ENCODE results near the gene YBX3. TPM values are rescaled to one million over a fixed set of nuclear protein-coding genes. Genes with fewer than 3 reads are reported as not detected.

YBX3 gene
- total and polyA plus RNA-seq, 2 of the 13 experiments (the other 11 are each of a cell fraction or from before 2014, with no cell fraction given), result 77.5 to 99.6 TPM

- Histone ChIP-seq H2AFZ (ENCODE audit: low read length) (no peak overlapping the region), H3K27me3 (ENCODE audit: control insufficient read depth in 1 of 2, insufficient read depth in 2 of 2, low read length in 2 of 2) (peaks cover 0 to 17% of the 10 kb centered on the region in 2 experiments; a peak in 2 of 5 replicates), H3K4me1 (ENCODE audit: insufficient read depth, low read length) (peaks cover 7% of the 10 kb centered on the region), H4K20me1 (ENCODE audit: insufficient read depth, low read length) (no peaks in the 10 kb centered on the region), H3K4me2 (ENCODE audit: low read depth, low read length) (no peak overlapping the region), H3K27ac (ENCODE audit: extremely low read length, insufficient read depth, low read length) (no peak overlapping the region), H3K79me2 (ENCODE audit: insufficient read depth, low read length) (no peaks in the 10 kb centered on the region), H3K36me3 (replicated peaks in 1 of 2; ENCODE audit: control insufficient read depth in 1 of 2, insufficient read depth in 2 of 2, low read length in 2 of 2) (no peaks in the 10 kb centered on the region), H3K4me3 (replicated peaks in 1 of 3; ENCODE audit: insufficient read depth in 1 of 3, low read depth in 2 of 3, low read length in 3 of 3) (no peak overlapping the region), H3K9me3 (ENCODE audit: low read length) (no peaks in the 10 kb centered on the region), H3K9ac (ENCODE audit: insufficient read depth, low read depth, low read length) (no peak overlapping the region)
- TF ChIP-seq NCOA1 (CRISPR knock-in tag; IDR thresholded peaks at IDR 0.05), result no peak
- FAIRE-seq (no peak), ATAC-seq (no peak), DNase-seq (ENCODE audit: low spot score) (no peak)
- ChIA-PET CTCF (ENCODE audit: low intra/inter-chr PET ratio, low total read pairs) (no interaction called here), POLR2A (no interaction called here)
- in situ Hi-C loops (cut with HindIII; ENCODE audit: extremely low pct_ligation_motif_present, low pct_unique_long_range_greater_than_20kb), result loop anchor here (5.0 kb wide), 1 partner anchor 435 kb away; no protein-coding TSS in a partner anchor
- BruUV-seq (replicated peaks), result no TSS peak
- WGBS (ENCODE audit: low lambda C conversion rate), result 41% methylated on average over 15 of the region's 15 CpGs
- intact Hi-C loops (cut with micrococcal nuclease; ENCODE audit: unreplicated experiment), result no loop called here
Observed at GRCh38 chr12:10672231-10672868, 50.8 kb downstream of the YBX3 start.

- in situ Hi-C loops (cut with HindIII; ENCODE audit: extremely low pct_ligation_motif_present, low pct_unique_long_range_greater_than_20kb), result no loop called here
- FAIRE-seq (no peak), DNase-seq (ENCODE audit: low spot score) (no peak), ATAC-seq (no peak)
- H4K20me1 ChIP-seq (ENCODE audit: insufficient read depth, low read length), result no peaks in the 10 kb centered on the region
- ChIA-PET POLR2A (no interaction called here), CTCF (ENCODE audit: low intra/inter-chr PET ratio, low total read pairs) (no interaction called here)
- H3K27ac ChIP-seq (ENCODE audit: extremely low read length, insufficient read depth, low read length), result no peak overlapping the region
- H3K9ac ChIP-seq (ENCODE audit: insufficient read depth, low read depth, low read length), result no peak overlapping the region
- H3K9me3 ChIP-seq (ENCODE audit: low read length), result no peaks in the 10 kb centered on the region
- H3K4me3 ChIP-seq (replicated peaks in 1 of 3; ENCODE audit: insufficient read depth in 1 of 3, low read depth in 2 of 3, low read length in 3 of 3), result no peak overlapping the region
- peaks cover 7% of the 10 kb centered on the region for H3K4me1 ChIP-seq (ENCODE audit: insufficient read depth, low read length)
- peaks cover 0 to 17% of the 10 kb centered on the region in 2 experiments; a peak in 2 of 5 replicates for H3K27me3 ChIP-seq (ENCODE audit: control insufficient read depth in 1 of 2, insufficient read depth in 2 of 2, low read length in 2 of 2)
- no peak overlapping the region for H2AFZ ChIP-seq (ENCODE audit: low read length)
- no peak overlapping the region for H3K4me2 ChIP-seq (ENCODE audit: low read depth, low read length)
- no peak for TF ChIP-seq MEF2D (CRISPR knock-in tag; IDR thresholded peaks at IDR 0.05)
- TF ChIP-seq ZNF891 (CRISPR knock-in tag; IDR thresholded peaks at IDR 0.05), result no peak
- no peak for TF ChIP-seq DNMT1 (CRISPR knock-in tag; IDR thresholded peaks at IDR 0.05)
- TF ChIP-seq HOXA5 (CRISPR knock-in tag; IDR thresholded peaks at IDR 0.05), result no peak
- TF ChIP-seq KAT7 (CRISPR knock-in tag; IDR thresholded peaks at IDR 0.05; ENCODE audit: borderline replicate concordance), result no peak
- no peak for TF ChIP-seq DBP (CRISPR knock-in tag; IDR thresholded peaks at IDR 0.05; ENCODE audit: not compliant biosample characterization)
- TF ChIP-seq CAMTA2 (CRISPR knock-in tag; IDR thresholded peaks at IDR 0.05; ENCODE audit: borderline replicate concordance), result no peak
- TF ChIP-seq ZXDC (CRISPR knock-in tag; IDR thresholded peaks at IDR 0.05), result no peak
- TF ChIP-seq ZNF232 (CRISPR knock-in tag; IDR thresholded peaks at IDR 0.05; ENCODE audit: borderline replicate concordance), result no peak
- no peak for TF ChIP-seq NR1H2 (CRISPR knock-in tag; IDR thresholded peaks at IDR 0.05; ENCODE audit: borderline replicate concordance, low read depth)
- TF ChIP-seq MXD4 (CRISPR knock-in tag; IDR thresholded peaks at IDR 0.05), result no peak
- no peak for TF ChIP-seq NCOA2 (CRISPR knock-in tag; IDR thresholded peaks at IDR 0.05)
- BruUV-seq (replicated peaks), result no TSS peak
- intact Hi-C loops (cut with micrococcal nuclease; ENCODE audit: unreplicated experiment), result no loop called here
- 94% methylated on average over 1 of the region's 1 CpG for WGBS (ENCODE audit: low lambda C conversion rate)
- no peaks in the 10 kb centered on the region for H3K79me2 ChIP-seq (ENCODE audit: insufficient read depth, low read length)
- no peaks in the 10 kb centered on the region for H3K36me3 ChIP-seq (replicated peaks in 1 of 2; ENCODE audit: control insufficient read depth in 1 of 2, insufficient read depth in 2 of 2, low read length in 2 of 2)
Observed at GRCh38 chr12:10669533-10669932, 53.6 kb downstream of the YBX3 start.

Data from HepG2 (cell line).